A549 (cell line): Measurements from ENCODE around the gene LRRC3C. TPM values are rescaled to one million over a fixed set of nuclear protein-coding genes. Genes with fewer than 3 reads are reported as not detected.

Source experiments
- ATAC-seq, 2 experiments: fragments of 200-7000 bp in 1 of 2; fragments of >200 bp in 1 of 2; cut with Nextera tagmentation in 1 of 2; cut with Tn5 transposase in 1 of 2; 3 replicates each; pipeline versions ENCODE4 v1.8.0 to v1.9.1; 2018 to 2020; ENCODE audit warnings: mild to moderate bottlenecking in 1 of 2, moderate library complexity in 1 of 2
- CTCF ChIA-PET: fragments of 300-600 bp; sonication (Branson Sonifier 250); formaldehyde crosslinking; extraction: SDS; loops from one replicate; lab custom pipeline; 2021; ENCODE audit warnings: antibody characterized with exemption, inconsistent platforms; lab: Yijun Ruan, JAX
- POLR2A ChIA-PET: fragments of 350-600 bp; formaldehyde crosslinking; extraction: SDS; loops from one replicate; lab custom pipeline; 2021; ENCODE audit warnings: antibody characterized with exemption, inconsistent platforms; lab: Yijun Ruan, JAX
- DNase-seq, 2 experiments: peaks; one replicate each; pipeline versions ENCODE4 v3.0.0 to v3.0.0-alpha.2; 2011 to 2016; ENCODE audit warnings: low read depth in 1 of 2, low spot score in 1 of 2
- FAIRE-seq: peaks from 2 replicates; lab custom pipeline; 2011; peaks lifted over from hg19 to GRCh38; lab: Jason Lieb, UNC
- H3K27ac ChIP-seq, 2 experiments: fragments of >200 bp; sonication (Bioruptor Twin); formaldehyde crosslinking; 3 replicates each; pipeline ENCODE4 v1.5.1; 2016 to 2017
- H3K4me1 ChIP-seq: fragments of >200 bp; sonication (Bioruptor Twin); formaldehyde crosslinking; 3 replicates; pipeline ENCODE4 v1.6.1; 2016
- H3K4me2 ChIP-seq: fragments of >200 bp; sonication (Bioruptor Twin); formaldehyde crosslinking; 3 replicates; pipeline ENCODE4 v1.6.1; 2016
- H3K4me3 ChIP-seq: fragments of >200 bp; sonication (Bioruptor Twin); formaldehyde crosslinking; 3 replicates; pipeline ENCODE4 v1.5.1; 2016
- H3K9me3 ChIP-seq: fragments of >200 bp; sonication (Bioruptor Twin); formaldehyde crosslinking; 3 replicates; pipeline ENCODE4 v1.6.1; 2016
- BHLHE40 ChIP-seq: IDR thresholded peaks from 2 replicates; pipeline ENCODE4 v1.6.1; 2012; ENCODE audit warnings: low read depth, low read length, inconsistent platforms
- CBX8 ChIP-seq: fragments of 200-600 bp; sonication (generic); IDR thresholded peaks from 2 replicates; pipeline ENCODE4 v1.6.1; 2016
- CHD4 ChIP-seq: fragments of 200-600 bp; sonication (generic); IDR thresholded peaks from 2 replicates; pipeline ENCODE4 v1.6.1; 2016; ENCODE audit warnings: antibody characterized with exemption, mild to moderate bottlenecking, borderline replicate concordance
- EHMT2 ChIP-seq: fragments of 200-600 bp; sonication (generic); IDR thresholded peaks from 2 replicates; pipeline ENCODE4 v1.6.1; 2016; ENCODE audit warnings: antibody characterized with exemption, low read depth, mild to moderate bottlenecking, moderate library complexity
- EP300 ChIP-seq, 2 experiments: fragments of >200 bp; sonication (Bioruptor Twin); formaldehyde crosslinking; IDR thresholded peaks; 2 replicates in 1 of 2; 3 replicates in 1 of 2; pipeline ENCODE4 v1.6.1; 2016 to 2017
- ESRRA ChIP-seq: fragments of 150-350 bp; IDR thresholded peaks from 2 replicates; pipeline ENCODE4 v1.6.1; 2014; ENCODE audit warnings: mild to moderate bottlenecking, low read length, borderline replicate concordance
- FOSB ChIP-seq: fragments of 250-450 bp; sonication (Bioruptor Pico); IDR thresholded peaks from 2 replicates; pipeline ENCODE4 v1.5.0; 2020; ENCODE audit warnings: mild to moderate bottlenecking, moderate library complexity
- GATA3 ChIP-seq: IDR thresholded peaks from 2 replicates; pipeline ENCODE4 v1.6.1; 2012; ENCODE audit warnings: borderline replicate concordance
- HOXA7 ChIP-seq: fragments of 250-450 bp; sonication (Bioruptor Pico); IDR thresholded peaks from 2 replicates; pipeline ENCODE4 v1.5.0; 2020; ENCODE audit warnings: mild to moderate bottlenecking, moderate library complexity
- JUN ChIP-seq, 2 experiments: fragments of >200 bp; sonication (Bioruptor Twin); formaldehyde crosslinking; IDR thresholded peaks; 2 replicates in 1 of 2; 3 replicates in 1 of 2; pipeline ENCODE4 v1.6.1; 2016 to 2017
- KDM1A ChIP-seq: fragments of 200-600 bp; sonication (generic); IDR thresholded peaks from 2 replicates; pipeline ENCODE4 v1.6.1; 2016; ENCODE audit warnings: low read depth, mild to moderate bottlenecking
- NR3C1 ChIP-seq: fragments of >200 bp; sonication (Bioruptor Twin); formaldehyde crosslinking; IDR thresholded peaks from 3 replicates; pipeline ENCODE4 v1.6.1; 2017
- RAD21 ChIP-seq, 2 experiments: fragments of >200 bp in 1 of 2; sonication (Bioruptor Twin) in 1 of 2; formaldehyde crosslinking in 1 of 2; IDR thresholded peaks in 1 of 2; conservative IDR thresholded peaks in 1 of 2; 2 replicates in 1 of 2; 3 replicates in 1 of 2; pipeline ENCODE4 v1.6.1; 2012 to 2018; ENCODE audit warnings: inconsistent platforms in 1 of 2
- RARB ChIP-seq: fragments of 250-450 bp; sonication (Bioruptor Pico); IDR thresholded peaks from 2 replicates; pipeline ENCODE4 v1.8.0; 2021; ENCODE audit warnings: mild to moderate bottlenecking, moderate library complexity
- SMC3 ChIP-seq: fragments of >200 bp; sonication (Bioruptor Twin); formaldehyde crosslinking; IDR thresholded peaks from 3 replicates; pipeline ENCODE4 v1.6.1; 2018; ENCODE audit warnings: inconsistent platforms
- TP53 ChIP-seq: fragments of 250-450 bp; sonication (Bioruptor Pico); IDR thresholded peaks from 2 replicates; pipeline ENCODE4 v1.5.0; 2021; ENCODE audit warnings: mild to moderate bottlenecking, moderate library complexity
- ZFP36 ChIP-seq: fragments of 450-650 bp; IDR thresholded peaks from 2 replicates; pipeline ENCODE4 v1.6.1; 2014; ENCODE audit warnings: borderline replicate concordance; ENCODE audit not compliant: partially characterized antibody
- ZNF302 ChIP-seq: fragments of 250-450 bp; sonication (Bioruptor Pico); IDR thresholded peaks from 2 replicates; pipeline ENCODE4 v1.9.0; 2021; ENCODE audit warnings: inconsistent platforms, mild to moderate bottlenecking, moderate library complexity
- WGBS: methylation state at CpG from one replicate; pipeline ENCODE4 v1.1.6; 2017; ENCODE audit errors: missing lambda C conversion rate; 5-methylcytosine and 5-hydroxymethylcytosine counted together
- polyA plus RNA-seq, 4 experiments: library from polyadenylated mRNA; depleted of rRNA in 3 of 4; stranded (reverse); fragments of >200 nt; fragmentation: RNase III in 1 of 4; extraction: RNeasy Plus Mini Kit Qiagen cat#74134 plus additional on column Dnase treatment in 1 of 4; gene quantifications; 2 replicates in 3 of 4; 3 replicates in 1 of 4; pipeline ENCODE4 v1.2.3, GENCODE V29; 2011 to 2017
- TF ChIP-seq, protein P1 (sequence below): fragments of >200 bp; sonication (Bioruptor Twin); formaldehyde crosslinking; IDR thresholded peaks from 2 replicates; pipeline ENCODE4 v1.6.1; 2016
- TF ChIP-seq, protein P2 (sequence below): fragments of 250-450 bp; sonication (Bioruptor Pico); IDR thresholded peaks from 2 replicates; pipeline ENCODE4 v1.5.0; 2020; ENCODE audit warnings: low read depth, mild to moderate bottlenecking, moderate library complexity
- TF ChIP-seq, protein P3 (sequence below): fragments of 250-450 bp; sonication (Bioruptor Pico); IDR thresholded peaks from 2 replicates; pipeline ENCODE4 v1.5.0; 2021; ENCODE audit warnings: mild to moderate bottlenecking, moderate library complexity, borderline replicate concordance

Gene LRRC3C
- polyA plus RNA-seq, 2 of the 4 experiments (the other 2 are of a cell fraction): not detected

DNA sequence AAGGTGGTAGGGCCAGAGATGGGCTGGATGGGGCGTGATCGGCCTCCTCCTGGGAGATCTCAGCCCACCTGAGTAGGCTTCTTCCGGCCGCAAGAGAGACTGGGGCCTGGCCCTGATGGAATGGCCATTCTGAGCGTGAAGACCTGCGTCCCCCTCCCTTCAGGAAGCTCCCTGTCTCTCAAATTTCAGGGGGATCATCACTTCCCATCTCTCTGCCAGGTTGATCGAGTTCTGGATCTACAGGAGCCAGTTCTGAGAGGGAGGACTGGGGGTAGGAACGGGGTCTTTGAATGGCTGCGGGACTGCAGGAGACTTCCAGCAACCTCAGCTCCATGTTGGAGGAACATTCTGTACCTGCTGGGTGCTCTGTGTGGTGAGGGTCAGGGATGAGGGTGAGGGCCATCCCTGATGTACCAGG, 25.9 kb downstream of the LRRC3C start:
- ChIA-PET POLR2A (interaction anchor here (1.3 to 2.7 kb wide), 3 partner anchors 14 to 27 kb away, joined by 5 to 24 read pairs (median 7); partner anchors contain the start of genes LRRC3C, ORMDL3 and PSMD3), CTCF (interaction anchor here (1.0 to 13.9 kb wide), 6 partner anchors 9 to 223 kb away, joined by 3 to 405 read pairs (median 3); partner anchors contain the start of genes GSDMA, IKZF3, MIEN1 and PSMD3)
- peak overlapping the region; percentile 66 to 88 for H3K27ac ChIP-seq
- H3K4me1 ChIP-seq: peaks cover 10% of the 10 kb centered on the region
- ATAC-seq: 0 out of 6 replicates have a peak, but pooled peaks of 1 of the 2 experiments have one; percentile 1
- TF ChIP-seq ESRRA (no peak), ZNF302 (CRISPR knock-in tag) (no peak), JUN (IDR thresholded peaks at IDR 0.05) (0 out of 5 replicates have a peak, but pooled peaks of 1 of the 2 experiments have one; percentile 19)
- TF ChIP-seq, protein P1, sequence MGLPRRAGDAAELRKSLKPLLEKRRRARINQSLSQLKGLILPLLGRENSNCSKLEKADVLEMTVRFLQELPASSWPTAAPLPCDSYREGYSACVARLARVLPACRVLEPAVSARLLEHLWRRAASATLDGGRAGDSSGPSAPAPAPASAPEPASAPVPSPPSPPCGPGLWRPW: no peak
- no peak for DNase-seq
- no peaks in the 10 kb centered on the region for H3K9me3 ChIP-seq
- FAIRE-seq: no peak
- H3K4me2 ChIP-seq: peak overlapping the region; percentile 87
- 56% methylated on average over 9 of the region's 9 CpGs for WGBS
- peak overlapping the region; percentile 37 for H3K4me3 ChIP-seq

DNA sequence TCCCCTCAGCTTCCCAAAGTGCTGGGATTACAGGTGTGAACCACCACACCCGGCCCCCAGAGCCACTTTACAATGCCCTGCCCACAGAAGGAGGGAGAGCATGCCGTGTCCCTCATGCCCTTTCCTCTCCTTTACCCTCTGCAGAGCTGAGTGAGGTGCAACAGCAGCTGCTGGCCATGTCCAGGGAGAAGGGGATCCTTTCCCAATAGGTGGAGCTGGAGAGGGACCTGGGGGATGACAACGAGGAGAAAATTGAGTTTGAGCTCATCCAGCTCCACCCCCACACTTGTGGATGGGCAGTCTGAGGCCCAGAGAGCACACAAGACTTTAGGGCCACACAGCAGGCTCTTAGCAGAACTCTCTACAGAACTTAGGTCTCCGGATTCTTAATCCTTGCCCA, 27.3 kb downstream of the LRRC3C start:
- DNase-seq: no peak
- no peak for TF ChIP-seq EHMT2
- TF ChIP-seq RAD21 (conservative IDR thresholded peaks at IDR 0.05 in 1 of 2, IDR thresholded peaks at IDR 0.05 in 1 of 2): no peak
- no peak for TF ChIP-seq KDM1A
- TF ChIP-seq HOXA7 (CRISPR knock-in tag): no peak
- TF ChIP-seq, protein P2, sequence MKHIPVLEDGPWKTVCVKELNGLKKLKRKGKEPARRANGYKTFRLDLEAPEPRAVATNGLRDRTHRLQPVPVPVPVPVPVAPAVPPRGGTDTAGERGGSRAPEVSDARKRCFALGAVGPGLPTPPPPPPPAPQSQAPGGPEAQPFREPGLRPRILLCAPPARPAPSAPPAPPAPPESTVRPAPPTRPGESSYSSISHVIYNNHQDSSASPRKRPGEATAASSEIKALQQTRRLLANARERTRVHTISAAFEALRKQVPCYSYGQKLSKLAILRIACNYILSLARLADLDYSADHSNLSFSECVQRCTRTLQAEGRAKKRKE (CRISPR knock-in tag): no peak
- no peak for TF ChIP-seq BHLHE40
- no peak for TF ChIP-seq SMC3
- TF ChIP-seq ZFP36: no peak
- no peak for TF ChIP-seq TP53 (CRISPR knock-in tag)
- TF ChIP-seq GATA3: no peak
- TF ChIP-seq, protein P3, sequence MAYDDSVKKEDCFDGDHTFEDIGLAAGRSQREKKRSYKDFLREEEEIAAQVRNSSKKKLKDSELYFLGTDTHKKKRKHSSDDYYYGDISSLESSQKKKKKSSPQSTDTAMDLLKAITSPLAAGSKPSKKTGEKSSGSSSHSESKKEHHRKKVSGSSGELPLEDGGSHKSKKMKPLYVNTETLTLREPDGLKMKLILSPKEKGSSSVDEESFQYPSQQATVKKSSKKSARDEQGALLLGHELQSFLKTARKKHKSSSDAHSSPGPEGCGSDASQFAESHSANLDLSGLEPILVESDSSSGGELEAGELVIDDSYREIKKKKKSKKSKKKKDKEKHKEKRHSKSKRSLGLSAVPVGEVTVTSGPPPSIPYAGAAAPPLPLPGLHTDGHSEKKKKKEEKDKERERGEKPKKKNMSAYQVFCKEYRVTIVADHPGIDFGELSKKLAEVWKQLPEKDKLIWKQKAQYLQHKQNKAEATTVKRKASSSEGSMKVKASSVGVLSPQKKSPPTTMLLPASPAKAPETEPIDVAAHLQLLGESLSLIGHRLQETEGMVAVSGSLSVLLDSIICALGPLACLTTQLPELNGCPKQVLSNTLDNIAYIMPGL (CRISPR knock-in tag): no peak
- no peak for TF ChIP-seq RARB
- TF ChIP-seq CBX8: no peak
- Histone ChIP-seq H3K4me2 (no peak overlapping the region), H3K4me3 (no peak overlapping the region), H3K4me1 (peaks cover 5% of the 10 kb centered on the region), H3K27ac (no peak overlapping the region), H3K9me3 (no peaks in the 10 kb centered on the region)
- ChIA-PET POLR2A (interaction anchor here (2.7 kb wide), 1 partner anchor 25 kb away, joined by 24 read pairs; the partner anchor contains the start of gene PSMD3), CTCF (interaction anchor here (0.6 to 13.9 kb wide), 11 partner anchors 15 to 333 kb away, joined by 3 to 405 read pairs (median 4); partner anchors contain the start of genes IKZF3 and PSMD3)
- no peak for FAIRE-seq
- 43% methylated on average over 3 of the region's 4 CpGs for WGBS
- no peak for ATAC-seq

DNA sequence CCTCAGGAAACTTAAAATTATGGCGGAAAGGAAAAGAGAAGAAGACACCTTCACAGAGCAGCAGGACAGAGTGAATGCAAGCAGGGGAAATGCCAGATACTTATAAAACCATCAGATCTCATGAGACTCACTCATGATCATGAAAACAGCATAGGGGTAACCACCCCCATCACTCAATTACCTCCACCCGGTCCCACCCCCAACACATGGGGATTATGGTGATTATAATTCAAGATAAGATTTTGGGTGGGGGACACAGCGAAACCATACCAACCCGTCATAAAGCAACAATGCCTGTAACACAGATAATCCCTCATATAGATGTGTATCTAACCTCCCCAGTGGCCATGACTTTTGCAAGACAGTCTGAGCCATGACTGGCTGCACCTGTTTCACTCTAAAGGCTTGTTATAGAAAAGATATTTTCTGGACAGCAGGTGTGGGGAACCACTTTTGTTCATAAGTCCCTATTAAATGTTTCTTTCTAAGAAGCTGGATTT, 28.2 kb downstream of the LRRC3C start:
- DNase-seq (no peak), FAIRE-seq (no peak), ATAC-seq (no peak)
- Histone ChIP-seq H3K4me3 (no peak overlapping the region), H3K9me3 (no peaks in the 10 kb centered on the region), H3K4me2 (no peak overlapping the region), H3K4me1 (peaks cover 5% of the 10 kb centered on the region), H3K27ac (no peak overlapping the region)
- WGBS: 59% methylated on average over 4 of the region's 4 CpGs
- POLR2A ChIA-PET: interaction anchor here (0.8 kb wide), 1 partner anchor 25 kb away, joined by 3 read pairs; the partner anchor contains the start of gene PSMD3
- no peak for TF ChIP-seq FOSB (CRISPR knock-in tag)
- TF ChIP-seq ESRRA: no peak
- no peak for TF ChIP-seq CHD4
- no peak for TF ChIP-seq ZNF302 (CRISPR knock-in tag)
- no peak for TF ChIP-seq TP53 (CRISPR knock-in tag)
- no peak for TF ChIP-seq EP300 (IDR thresholded peaks at IDR 0.05)
- no peak for TF ChIP-seq NR3C1
- CTCF ChIA-PET: interaction anchor here (0.8 to 13.9 kb wide), 5 partner anchors 15 to 332 kb away, joined by 3 to 405 read pairs (median 5); partner anchors contain the start of gene PSMD3
